GM21390 (cell line): ENCODE results near the gene DCLK1.

Experiments
- ATAC-seq: cut with Tn5 transposase; IDR thresholded peaks from one replicate; pipeline ENCODE4 v1.9.1; 2021; ENCODE audit not compliant: unreplicated experiment

DCLK1 gene

DNA sequence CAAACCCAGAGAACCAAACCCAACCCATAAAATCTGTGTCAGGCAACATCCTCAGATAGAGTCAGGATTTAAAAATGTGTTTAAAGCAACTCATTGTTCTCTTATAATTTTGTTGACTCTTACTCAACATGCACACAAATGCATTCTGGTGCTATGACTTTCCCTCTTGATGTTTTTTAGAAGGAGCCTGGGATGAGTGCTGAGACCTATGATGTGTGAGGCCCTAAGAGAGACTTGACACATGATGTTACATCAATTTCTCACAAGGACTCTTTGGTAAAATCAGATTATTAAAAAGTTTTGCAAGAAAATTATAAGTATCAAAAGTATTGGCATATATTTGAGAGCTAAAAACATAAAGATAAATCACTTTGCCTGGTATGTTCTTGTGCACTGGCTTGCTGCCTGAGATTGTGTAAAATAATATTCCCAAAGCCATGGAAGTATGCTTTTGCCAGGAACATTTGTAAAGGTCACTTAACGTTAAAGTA lies 173.9 kb downstream of the DCLK1 start:
- ATAC-seq: no peak

GRCh38 chr13:35956074-35956473 lies 175.1 kb downstream of the DCLK1 start:
- no peak for ATAC-seq

GRCh38 chr13:35954207-35954560 lies 177.0 kb downstream of the DCLK1 start:
- ATAC-seq: no peak

GRCh38 chr13:35953537-35954206 lies 177.5 kb downstream of the DCLK1 start:
- peak; percentile 71 for ATAC-seq

GRCh38 chr13:35947315-35947714 lies 183.9 kb downstream of the DCLK1 start:
- no peak for ATAC-seq

DNA sequence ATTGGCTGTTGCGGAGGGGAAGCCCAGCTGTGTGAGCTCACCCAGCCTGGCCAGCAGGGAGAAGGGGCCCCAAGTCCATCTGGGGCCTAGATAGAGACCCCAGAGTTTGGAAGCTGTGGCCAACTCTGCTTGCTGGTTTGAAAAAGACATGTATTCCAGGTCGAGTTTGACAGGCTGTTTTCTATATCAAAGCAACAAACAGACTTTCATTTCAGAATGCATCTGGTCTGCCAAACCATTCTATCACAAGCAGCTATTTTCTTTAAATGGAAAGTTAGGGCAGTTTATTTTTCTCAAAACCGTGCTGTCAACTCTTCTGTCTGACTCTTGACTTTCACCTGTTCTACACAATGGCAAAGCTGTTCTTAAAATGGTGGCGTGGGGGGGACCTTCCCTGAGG lies 185.8 kb downstream of the DCLK1 start:
- no peak for ATAC-seq

GRCh38 chr13:35941374-35941773 lies 189.8 kb downstream of the DCLK1 start:
- no peak for ATAC-seq

DNA sequence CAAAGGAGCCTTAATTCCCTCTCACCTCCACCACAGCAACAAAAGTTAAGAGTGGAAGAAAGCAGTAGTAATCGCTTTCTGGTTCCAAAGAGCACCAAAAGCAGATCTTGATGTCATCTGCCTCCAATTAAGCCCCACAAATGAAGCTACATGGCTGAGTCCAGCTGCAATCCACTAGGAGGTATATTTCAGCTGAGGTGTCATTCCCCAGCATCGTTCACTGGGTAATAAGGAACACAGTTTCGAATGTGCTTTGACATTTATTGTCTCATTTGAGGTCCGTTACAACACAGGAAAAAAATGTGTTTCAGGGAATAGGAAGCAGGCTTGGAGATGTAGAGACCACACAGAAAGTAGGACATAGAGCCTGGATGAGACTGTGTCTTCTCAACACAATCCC lies 190.4 kb downstream of the DCLK1 start:
- ATAC-seq: no peak

DNA sequence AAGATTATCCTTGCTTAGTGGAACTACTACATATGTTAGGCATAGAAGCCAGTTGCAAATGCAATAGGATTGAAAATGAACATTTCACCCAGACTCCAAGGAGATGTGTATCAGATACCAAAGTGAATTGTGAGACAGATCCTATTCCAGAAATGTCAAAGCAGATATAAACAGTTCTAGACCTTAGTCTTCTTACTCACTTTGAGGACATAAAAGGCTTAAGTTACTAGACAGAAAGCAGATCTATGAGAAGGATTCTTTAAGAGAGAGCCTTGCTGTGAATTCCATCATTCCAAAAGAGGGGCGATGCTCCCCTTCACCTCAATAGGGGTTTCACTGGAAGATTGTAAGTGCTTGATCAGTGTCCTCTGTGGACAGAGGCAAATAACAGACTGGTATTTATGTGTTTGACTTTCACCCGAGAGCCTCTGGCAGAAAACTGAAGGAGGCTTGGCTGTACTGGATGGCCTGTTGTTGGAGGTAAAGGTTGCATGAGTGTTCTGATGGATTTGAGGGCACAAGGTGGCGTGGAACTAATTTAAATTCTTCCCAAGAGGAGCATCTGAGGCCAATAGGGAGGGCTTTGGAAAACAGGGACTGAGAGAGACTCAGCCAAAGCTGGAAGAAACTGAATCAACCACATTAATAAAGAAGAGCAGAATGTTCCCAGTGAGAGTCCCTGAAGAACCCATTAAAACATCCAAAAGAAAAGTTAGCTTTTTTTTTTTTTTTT lies 194.8 kb downstream of the DCLK1 start:
- ATAC-seq: no peak

DNA sequence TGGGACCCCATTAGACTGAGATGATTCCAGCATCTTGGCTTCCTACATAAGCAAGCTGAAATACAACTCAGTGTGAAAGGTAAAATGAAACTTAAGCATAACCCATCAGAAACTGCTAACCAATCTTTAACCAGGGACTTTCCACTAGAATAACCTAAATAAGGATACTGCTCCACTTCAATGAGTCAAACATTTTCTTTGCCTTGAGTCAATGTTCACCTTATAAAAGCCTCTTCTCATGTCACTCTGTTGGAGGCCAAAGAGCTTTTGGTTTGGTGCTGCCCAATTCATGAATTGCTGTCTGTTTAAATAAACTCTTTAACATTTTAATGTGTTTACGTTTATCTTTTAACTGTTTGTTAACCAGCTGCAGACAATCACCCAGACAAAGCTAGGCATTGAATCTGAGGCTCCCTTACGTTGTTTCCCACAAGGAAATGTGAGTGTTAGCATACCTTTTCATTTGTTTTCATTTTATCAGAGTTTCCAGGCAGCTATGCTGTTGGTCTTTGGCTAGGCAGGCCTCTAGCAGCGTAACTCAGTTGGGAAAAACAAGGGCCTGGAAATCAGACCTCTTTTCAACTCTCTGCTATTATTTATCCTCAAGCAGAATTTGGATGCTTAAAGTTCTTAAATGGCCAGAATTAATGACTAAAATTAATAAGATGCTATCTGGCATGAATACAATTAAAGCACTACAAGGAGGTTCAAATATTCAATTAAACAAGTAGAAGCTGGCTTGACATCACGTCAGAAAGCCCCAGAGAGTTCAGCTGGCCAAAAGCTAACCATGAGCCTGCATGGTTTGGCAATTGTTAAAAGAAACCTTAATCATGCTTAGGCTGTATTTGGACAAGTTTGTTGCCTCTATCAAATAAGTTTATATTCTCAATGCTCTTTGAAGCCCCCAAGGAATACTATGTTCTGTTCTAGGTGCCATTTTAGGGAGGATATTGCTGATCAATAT lies 200.2 kb downstream of the DCLK1 start:
- no peak for ATAC-seq

DNA sequence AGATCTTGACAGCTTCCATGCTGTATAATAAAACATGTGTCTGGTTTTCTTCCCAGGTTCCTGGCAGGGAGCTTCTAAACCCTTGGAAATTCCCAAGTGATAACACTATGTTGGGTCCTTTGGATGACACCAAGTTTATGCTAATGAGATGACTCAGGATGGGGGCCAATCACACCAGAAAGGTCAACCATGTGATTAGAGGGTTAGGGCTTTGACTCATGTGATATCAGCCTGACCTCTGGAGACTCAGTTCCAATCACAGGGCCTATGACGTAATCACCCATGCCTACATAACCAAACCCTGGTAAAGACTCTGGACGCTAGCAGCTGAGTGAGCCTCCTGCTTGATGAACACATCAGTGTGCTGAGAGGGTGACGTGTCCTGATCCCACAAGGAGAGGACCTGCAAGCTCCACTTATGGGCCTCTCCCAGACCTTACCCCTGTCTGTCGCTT lies 203.6 kb downstream of the DCLK1 start:
- no peak for ATAC-seq

DNA sequence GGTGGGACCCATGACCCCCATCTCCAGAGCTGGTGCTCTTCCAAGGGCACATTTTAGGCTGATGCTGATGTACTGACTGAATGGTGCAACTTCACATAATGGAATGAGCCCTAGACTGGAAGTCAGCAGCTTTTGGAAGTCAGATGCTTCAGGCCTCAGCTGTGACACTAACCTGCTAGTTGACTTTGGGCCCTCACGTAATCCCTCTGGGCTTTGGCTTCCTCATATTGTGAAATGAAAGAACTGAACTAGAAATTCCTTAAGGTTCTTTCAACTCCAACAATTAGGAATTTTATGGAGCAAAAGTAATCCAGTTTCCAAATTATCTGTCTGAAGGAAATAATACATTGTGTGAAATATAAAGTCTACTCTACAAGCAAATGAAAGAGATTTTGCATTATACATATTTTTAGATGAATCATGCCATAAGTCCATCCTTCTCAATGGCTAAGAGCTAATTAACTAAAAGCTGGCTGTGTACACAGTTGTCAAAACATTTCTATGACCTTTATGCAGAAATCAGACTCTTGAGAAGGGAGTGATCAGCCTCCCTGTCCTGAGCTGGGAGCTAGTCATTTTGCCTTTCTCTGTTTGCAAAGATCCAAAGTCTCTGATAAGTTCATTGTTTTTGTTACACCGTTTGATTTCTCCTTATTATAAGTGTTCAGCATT lies 204.2 kb downstream of the DCLK1 start:
- ATAC-seq: no peak

- ATAC-seq: no peak
Observed at GRCh38 chr13:35925669-35926068, 205.5 kb downstream of the DCLK1 start.

- ATAC-seq: no peak
Observed at GRCh38 chr13:35923347-35923746, 207.8 kb downstream of the DCLK1 start.

- ATAC-seq: no peak
Observed at GRCh38 chr13:35920816-35921215, 210.4 kb downstream of the DCLK1 start.

DNA sequence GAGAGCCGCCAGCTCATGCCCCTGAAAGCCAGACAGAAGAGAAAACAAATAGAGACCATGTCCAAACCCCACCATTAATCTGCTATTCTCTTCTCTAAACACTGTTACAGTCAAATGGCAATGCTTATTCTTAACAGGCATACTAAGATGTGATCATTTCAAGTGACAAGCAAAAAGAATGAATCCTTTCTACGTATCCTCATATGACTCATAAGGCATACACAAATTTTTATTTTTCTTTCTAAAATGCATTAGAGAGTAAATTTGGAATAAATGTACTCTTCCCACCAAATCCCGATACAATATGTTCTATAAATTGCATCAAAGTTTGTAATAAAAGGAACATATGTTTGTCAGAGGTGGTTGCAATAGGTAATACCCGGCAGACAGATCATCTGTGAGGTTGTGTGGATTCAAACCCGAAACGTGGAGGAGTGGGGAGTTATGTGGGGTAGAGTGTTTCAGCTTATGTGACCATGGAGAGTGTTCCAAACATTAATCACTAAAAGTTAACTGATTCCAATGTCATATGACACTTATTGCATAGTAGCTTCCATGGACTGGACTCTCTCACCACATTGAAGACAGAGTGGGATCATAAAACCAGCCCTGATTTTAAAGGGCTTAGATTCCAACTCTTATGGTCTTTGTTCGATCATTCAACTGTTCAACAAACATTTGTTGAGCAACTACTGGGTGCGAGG lies 213.1 kb downstream of the DCLK1 start:
- ATAC-seq: peak; percentile 7

GRCh38 chr13:35917252-35917941 lies 213.8 kb downstream of the DCLK1 start:
- peak; percentile 68 for ATAC-seq

DNA sequence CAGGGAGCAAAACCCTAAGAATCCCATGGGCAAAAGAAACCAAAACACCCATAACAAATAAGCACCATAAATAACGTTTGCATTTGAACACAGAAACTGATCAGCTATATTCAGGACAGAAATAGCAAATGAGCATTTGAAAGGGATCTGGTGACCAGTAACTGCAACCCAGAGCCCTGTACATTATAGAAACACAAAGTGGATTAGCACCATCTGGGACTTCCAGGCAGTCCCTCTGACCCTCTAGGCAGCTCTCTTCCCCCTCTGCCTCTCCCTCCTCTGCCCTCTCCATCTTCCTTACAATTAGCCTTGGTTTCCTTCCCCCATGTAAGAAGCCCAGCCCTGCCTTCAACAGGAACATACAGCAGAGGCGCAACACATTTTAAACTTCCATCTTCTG lies 215.0 kb downstream of the DCLK1 start:
- no peak for ATAC-seq

GRCh38 chr13:35914662-35915061 lies 216.5 kb downstream of the DCLK1 start:
- ATAC-seq: no peak

DNA sequence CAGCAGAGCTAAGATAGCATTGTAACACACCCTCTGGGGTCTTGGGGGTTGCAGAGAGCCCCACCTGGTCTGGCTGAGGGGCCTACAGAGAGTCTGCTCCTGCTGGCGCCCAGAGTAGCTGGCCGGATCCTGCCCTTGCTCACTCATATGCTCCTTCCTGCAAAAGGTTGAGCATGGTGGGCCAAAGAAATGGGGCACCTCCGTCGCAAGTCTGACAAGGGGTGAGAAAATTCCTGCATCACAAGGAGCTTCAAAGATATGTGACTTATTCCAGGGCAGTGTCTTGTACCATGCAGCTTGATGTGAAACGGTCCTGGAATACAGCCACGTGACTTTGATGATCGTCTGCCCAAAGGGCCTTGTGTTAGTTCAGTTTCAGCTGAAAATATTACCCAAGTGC lies 218.3 kb downstream of the DCLK1 start:
- ATAC-seq: no peak
